HEK293 (cell line): ENCODE results near the gene THAP11.

Experiments
- CTCF ChIA-PET: fragments of 350-600 bp; formaldehyde crosslinking; extraction: SDS; loops from one replicate; lab custom pipeline; 2021; ENCODE audit warnings: antibody characterized with exemption; lab: Yijun Ruan, JAX
- POLR2A ChIA-PET: fragments of 300-600 bp; formaldehyde crosslinking; extraction: SDS; loops from one replicate; lab custom pipeline; 2020; ENCODE audit warnings: antibody characterized with exemption, inconsistent platforms; lab: Yijun Ruan, JAX
- H3K27ac ChIP-seq: fragments of 200-500 bp; sonication (Bioruptor generic); 2 replicates; pipeline ENCODE4 v1.5.1; 2014; ENCODE audit warnings: low read depth, low read length, control low read depth, inconsistent platforms; ENCODE audit errors: extremely low read depth
- H3K36me3 ChIP-seq, 2 experiments: fragments of 200-500 bp in 1 of 2; sonication (Bioruptor generic) in 1 of 2; 1 replicate in 1 of 2; 2 replicates in 1 of 2; pipeline ENCODE4 v1.5.1; 2014 to 2017; ENCODE audit warnings: inconsistent platforms in 2 of 2, low read length in 2 of 2; ENCODE audit not compliant: control insufficient read depth in 2 of 2, insufficient read depth in 1 of 2
- H3K4me1 ChIP-seq: fragments of 200-500 bp; sonication (Bioruptor generic); 2 replicates; pipeline ENCODE4 v1.5.1; 2014; ENCODE audit warnings: mild to moderate bottlenecking, low read length, inconsistent platforms; ENCODE audit not compliant: control insufficient read depth, insufficient read depth
- H3K4me3 ChIP-seq: 2 replicates; pipeline ENCODE4 v1.5.1; 2011; ENCODE audit warnings: low read depth, mild to moderate bottlenecking, control low read depth, low read length, moderate library complexity
- H3K9me3 ChIP-seq: fragments of 200-500 bp; sonication (Bioruptor generic); 2 replicates; pipeline ENCODE4 v1.5.1; 2014; ENCODE audit warnings: low read depth, low read length, inconsistent platforms; ENCODE audit not compliant: control insufficient read depth, insufficient read depth
- BCL11B ChIP-seq: fragments of 450-650 bp; formaldehyde crosslinking; IDR thresholded peaks from 2 replicates; pipeline ENCODE4 v1.5.1; 2016; ENCODE audit warnings: low read depth, missing biosample characterization, missing genetic modification characterization
- GLIS1 ChIP-seq: fragments of 450-650 bp; formaldehyde crosslinking; IDR thresholded peaks from 2 replicates; pipeline ENCODE4 v1.5.1; 2016; ENCODE audit warnings: missing biosample characterization, missing genetic modification characterization
- HOXD13 ChIP-seq: sonication (generic); formaldehyde crosslinking; IDR thresholded peaks from 2 replicates; pipeline ENCODE4 v1.8.0; 2022; ENCODE audit warnings: missing genetic modification reagents, borderline replicate concordance
- PRDM2 ChIP-seq: fragments of 450-650 bp; formaldehyde crosslinking; IDR thresholded peaks from 2 replicates; pipeline ENCODE4 v1.5.1; 2016; ENCODE audit warnings: missing biosample characterization, missing genetic modification characterization, borderline replicate concordance
- RBAK ChIP-seq: fragments of 450-650 bp; formaldehyde crosslinking; IDR thresholded peaks from 2 replicates; pipeline ENCODE4 v1.5.1; 2016; ENCODE audit warnings: missing biosample characterization, missing genetic modification characterization
- SP2 ChIP-seq: fragments of 450-650 bp; formaldehyde crosslinking; IDR thresholded peaks from 2 replicates; pipeline ENCODE4 v1.5.1; 2016; ENCODE audit warnings: missing biosample characterization, missing genetic modification characterization
- TCF7L2 ChIP-seq: IDR thresholded peaks from 2 replicates; pipeline ENCODE4 v1.6.1; 2011; ENCODE audit warnings: low read depth, mild to moderate bottlenecking, inconsistent platforms, low read length, moderate library complexity, borderline replicate concordance
- TSHZ1 ChIP-seq: fragments of 450-650 bp; formaldehyde crosslinking; IDR thresholded peaks from 2 replicates; pipeline ENCODE4 v1.5.1; 2016; ENCODE audit warnings: missing biosample characterization, missing genetic modification characterization, borderline replicate concordance
- ZBTB1 ChIP-seq: fragments of 450-650 bp; formaldehyde crosslinking; IDR thresholded peaks from 2 replicates; pipeline ENCODE4 v1.5.1; 2016; ENCODE audit warnings: missing biosample characterization, missing genetic modification characterization
- ZBTB48 ChIP-seq: fragments of 450-650 bp; formaldehyde crosslinking; IDR thresholded peaks from 2 replicates; pipeline ENCODE4 v1.5.1; 2016; ENCODE audit warnings: missing biosample characterization, missing genetic modification characterization
- ZNF10 ChIP-seq: fragments of 450-650 bp; formaldehyde crosslinking; IDR thresholded peaks from 2 replicates; pipeline ENCODE4 v1.5.1; 2017; ENCODE audit warnings: missing biosample characterization, missing genetic modification characterization
- ZNF280D ChIP-seq: fragments of 450-650 bp; formaldehyde crosslinking; IDR thresholded peaks from 2 replicates; pipeline ENCODE4 v1.5.1; 2016; ENCODE audit warnings: missing biosample characterization, missing genetic modification characterization
- ZNF391 ChIP-seq: fragments of 450-650 bp; formaldehyde crosslinking; IDR thresholded peaks from 2 replicates; pipeline ENCODE4 v1.5.1; 2016; ENCODE audit warnings: low read depth, missing biosample characterization, missing genetic modification characterization, borderline replicate concordance
- ZNF416 ChIP-seq: fragments of 450-650 bp; formaldehyde crosslinking; IDR thresholded peaks from 2 replicates; pipeline ENCODE4 v1.5.1; 2016; ENCODE audit warnings: missing biosample characterization, missing genetic modification characterization
- ZNF501 ChIP-seq: fragments of 450-650 bp; formaldehyde crosslinking; IDR thresholded peaks from 2 replicates; pipeline ENCODE4 v1.5.1; 2016; ENCODE audit warnings: missing biosample characterization, missing genetic modification characterization
- ZNF549 ChIP-seq: fragments of 450-650 bp; IDR thresholded peaks from 2 replicates; pipeline ENCODE4 v1.5.1; 2018; ENCODE audit warnings: missing biosample characterization, missing genetic modification characterization, mild to moderate bottlenecking, inconsistent platforms, moderate library complexity
- ZNF560 ChIP-seq: fragments of 450-650 bp; formaldehyde crosslinking; IDR thresholded peaks from 2 replicates; pipeline ENCODE4 v1.5.1; 2017; ENCODE audit warnings: missing biosample characterization, missing genetic modification characterization, borderline replicate concordance
- ZNF610 ChIP-seq: fragments of 450-650 bp; formaldehyde crosslinking; IDR thresholded peaks from 2 replicates; pipeline ENCODE4 v1.5.1; 2016; ENCODE audit warnings: missing biosample characterization, missing genetic modification characterization, borderline replicate concordance
- ZNF677 ChIP-seq: fragments of 450-650 bp; IDR thresholded peaks from 2 replicates; pipeline ENCODE4 v1.5.0; 2018; ENCODE audit warnings: missing biosample characterization, mild to moderate bottlenecking, missing genetic modification characterization, moderate library complexity
- ZSCAN16 ChIP-seq: fragments of 450-650 bp; formaldehyde crosslinking; IDR thresholded peaks from 2 replicates; pipeline ENCODE4 v1.5.1; 2016; ENCODE audit warnings: missing biosample characterization, missing genetic modification characterization

THAP11 gene

GRCh38 chr16:67855789-67856188 is 13.7 kb downstream of the THAP11 start:
- Histone ChIP-seq H3K9me3 (no peaks in the 10 kb centered on the region), H3K27ac (no peak overlapping the region), H3K4me1 (peaks cover 12% of the 10 kb centered on the region), H3K4me3 (no peak overlapping the region), H3K36me3 (peaks cover 0 to 34% of the 10 kb centered on the region in 2 experiments; a peak in 2 of 3 replicates)
- TF ChIP-seq ZBTB1 (tag by site-specific recombination) = no peak
- TF ChIP-seq PRDM2 = no peak
- no peak for TF ChIP-seq ZNF10 (tag by site-specific recombination)
- TF ChIP-seq ZNF610 (tag by site-specific recombination) = no peak
- TF ChIP-seq ZNF280D = no peak
- TF ChIP-seq ZNF501 (tag by site-specific recombination) = no peak
- TF ChIP-seq GLIS1 (tag by site-specific recombination) = no peak
- no peak for TF ChIP-seq ZNF391 (tag by site-specific recombination)
- TF ChIP-seq ZNF560 = no peak
- no peak for TF ChIP-seq ZNF677 (tag by site-specific recombination)
- no peak for TF ChIP-seq ZBTB48 (tag by site-specific recombination)
- TF ChIP-seq RBAK (tag by site-specific recombination) = no peak
- TF ChIP-seq ZNF416 (tag by site-specific recombination) = no peak
- TF ChIP-seq HOXD13 (CRISPR knock-in tag) = no peak
- ChIA-PET CTCF (interaction anchor here (0.6 to 0.8 kb wide), 2 partner anchors 40 to 188 kb away, joined by 3 read pairs; no protein-coding TSS in a partner anchor), POLR2A (interaction anchor here (0.6 to 1.5 kb wide), 3 partner anchors 22 to 149 kb away, joined by 3 to 5 read pairs (median 3); no protein-coding TSS in a partner anchor)

GRCh38 chr16:67856927-67857546 is 14.9 kb downstream of the THAP11 start:
- ChIA-PET POLR2A (interaction anchor here (1.2 kb wide), 1 partner anchor 40 kb away, joined by 3 read pairs; no protein-coding TSS in a partner anchor), CTCF (interaction anchor here (0.8 to 1.4 kb wide), 5 partner anchors 27 to 137 kb away, joined by 3 to 5 read pairs (median 3); no protein-coding TSS in a partner anchor)
- Histone ChIP-seq H3K36me3 (peaks cover 0 to 45% of the 10 kb centered on the region in 2 experiments; a peak in 2 of 3 replicates), H3K4me1 (peaks cover 12% of the 10 kb centered on the region), H3K9me3 (no peaks in the 10 kb centered on the region), H3K27ac (0 out of 2 replicates have a peak overlapping the region, but pooled peaks have one; percentile 14), H3K4me3 (no peak overlapping the region)
- TF ChIP-seq TCF7L2 (no peak), BCL11B (tag by site-specific recombination) (no peak), ZSCAN16 (peak; percentile 90), SP2 (tag by site-specific recombination) (no peak), ZNF549 (no peak), TSHZ1 (tag by site-specific recombination) (no peak)
